ENCODE measurements around the gene TSPAN9. TPM values are rescaled to one million over a fixed set of nuclear protein-coding genes. Genes with fewer than 3 reads are reported as not detected.

TSPAN9 gene
- polyA plus RNA-seq, 1 donor (not counting 4 experiments of a cell fraction or from before 2014, with no cell fraction given): 27.5 TPM

- no peak overlapping the region for H3K27ac ChIP-seq (ENCODE audit: control insufficient read depth, insufficient read depth, low read length)
- DNase-seq (ENCODE audit: low read depth, low spot score) (peak; percentile 45), FAIRE-seq (peak; percentile 86)
- no peak overlapping the region for H2AFZ ChIP-seq (ENCODE audit: control insufficient read depth, low read length)
- H3K36me3 ChIP-seq (ENCODE audit: control insufficient read depth in 2 of 2, extremely low read depth in 1 of 2, insufficient read depth in 2 of 2, low read length in 2 of 2): no peaks in the 10 kb centered on the region
- H3K9ac ChIP-seq (ENCODE audit: control insufficient read depth, extremely low read depth, insufficient read depth, low read length): no peak overlapping the region
- peaks cover 9% of the 10 kb centered on the region for H3K79me2 ChIP-seq (ENCODE audit: control insufficient read depth, insufficient read depth, low read length)
- dilution Hi-C loops (cut with MboI; ENCODE audit: extremely low pct_ligation_motif_present, low sequenced_read_pairs): no loop called here
- peaks cover 15% of the 10 kb centered on the region for H3K4me1 ChIP-seq (ENCODE audit: control insufficient read depth, extremely low read depth, insufficient read depth, low read length)
- no peaks in the 10 kb centered on the region for H3K9me1 ChIP-seq (ENCODE audit: control insufficient read depth, extremely low read depth, insufficient read depth, low read length)
- peaks cover 4% of the 10 kb centered on the region for H3K27me3 ChIP-seq (ENCODE audit: control insufficient read depth, extremely low read depth, insufficient read depth, low read length)
- no peaks in the 10 kb centered on the region for H4K20me1 ChIP-seq (ENCODE audit: control insufficient read depth, extremely low read depth, insufficient read depth, low read length)
- no peak overlapping the region for H3K4me2 ChIP-seq (ENCODE audit: control insufficient read depth, extremely low read depth, insufficient read depth, low read depth, low read length)
- no peak for TF ChIP-seq EZH2 (IDR thresholded peaks at IDR 0.05; ENCODE audit: low read length)
- TF ChIP-seq CTCF (optimal IDR thresholded peaks at IDR 0.05 in 1 of 3, IDR thresholded peaks at IDR 0.05 in 1 of 3, conservative IDR thresholded peaks at IDR 0.05 in 1 of 3; ENCODE audit: extremely low read depth in 1 of 3, insufficient read depth in 2 of 3, low read length in 3 of 3): peak; percentile 93 to 99 (median 99)
- H3K4me3 ChIP-seq (ENCODE audit: control insufficient read depth in 2 of 3, extremely low read depth in 1 of 3, insufficient read depth in 2 of 3, low read depth in 1 of 3, low read length in 3 of 3): no peak overlapping the region
- H3K9me3 ChIP-seq (ENCODE audit: control insufficient read depth, low read depth, low read length): no peaks in the 10 kb centered on the region
Measured at GRCh38 chr12:3073438-3074250, 3.5 kb upstream of the TSPAN9 start.

GRCh38 chr12:3075315-3075714 is 1.9 kb upstream of the TSPAN9 start:
- Histone ChIP-seq H3K4me1 (ENCODE audit: control insufficient read depth, extremely low read depth, insufficient read depth, low read length) (peaks cover 15% of the 10 kb centered on the region), H3K9me1 (ENCODE audit: control insufficient read depth, extremely low read depth, insufficient read depth, low read length) (no peaks in the 10 kb centered on the region), H3K4me2 (ENCODE audit: control insufficient read depth, extremely low read depth, insufficient read depth, low read depth, low read length) (no peak overlapping the region), H3K36me3 (ENCODE audit: control insufficient read depth in 2 of 2, extremely low read depth in 1 of 2, insufficient read depth in 2 of 2, low read length in 2 of 2) (no peaks in the 10 kb centered on the region), H2AFZ (ENCODE audit: control insufficient read depth, low read length) (no peak overlapping the region), H3K9me3 (ENCODE audit: control insufficient read depth, low read depth, low read length) (no peaks in the 10 kb centered on the region), H3K4me3 (ENCODE audit: control insufficient read depth in 2 of 3, extremely low read depth in 1 of 3, insufficient read depth in 2 of 3, low read depth in 1 of 3, low read length in 3 of 3) (no peak overlapping the region), H3K27ac (ENCODE audit: control insufficient read depth, insufficient read depth, low read length) (no peak overlapping the region), H3K27me3 (ENCODE audit: control insufficient read depth, extremely low read depth, insufficient read depth, low read length) (peaks cover 2% of the 10 kb centered on the region), H3K79me2 (ENCODE audit: control insufficient read depth, insufficient read depth, low read length) (peaks cover 14% of the 10 kb centered on the region), H3K9ac (ENCODE audit: control insufficient read depth, extremely low read depth, insufficient read depth, low read length) (no peak overlapping the region), H4K20me1 (ENCODE audit: control insufficient read depth, extremely low read depth, insufficient read depth, low read length) (no peaks in the 10 kb centered on the region)
- FAIRE-seq: no peak
- DNase-seq (ENCODE audit: low read depth, low spot score): no peak
- dilution Hi-C loops (cut with MboI; ENCODE audit: extremely low pct_ligation_motif_present, low sequenced_read_pairs): no loop called here
- no peak for TF ChIP-seq EZH2 (IDR thresholded peaks at IDR 0.05; ENCODE audit: low read length)
- TF ChIP-seq CTCF (optimal IDR thresholded peaks at IDR 0.05 in 1 of 3, IDR thresholded peaks at IDR 0.05 in 1 of 3, conservative IDR thresholded peaks at IDR 0.05 in 1 of 3; ENCODE audit: extremely low read depth in 1 of 3, insufficient read depth in 2 of 3, low read length in 3 of 3): no peak
